ENCODE data around the gene ZNF492. TPM values are rescaled to one million over a fixed set of nuclear protein-coding genes. Genes with fewer than 3 reads are reported as not detected.

Gene ZNF492
- total RNA-seq, 1 experiment from 2014 or later, result not detected

DNA sequence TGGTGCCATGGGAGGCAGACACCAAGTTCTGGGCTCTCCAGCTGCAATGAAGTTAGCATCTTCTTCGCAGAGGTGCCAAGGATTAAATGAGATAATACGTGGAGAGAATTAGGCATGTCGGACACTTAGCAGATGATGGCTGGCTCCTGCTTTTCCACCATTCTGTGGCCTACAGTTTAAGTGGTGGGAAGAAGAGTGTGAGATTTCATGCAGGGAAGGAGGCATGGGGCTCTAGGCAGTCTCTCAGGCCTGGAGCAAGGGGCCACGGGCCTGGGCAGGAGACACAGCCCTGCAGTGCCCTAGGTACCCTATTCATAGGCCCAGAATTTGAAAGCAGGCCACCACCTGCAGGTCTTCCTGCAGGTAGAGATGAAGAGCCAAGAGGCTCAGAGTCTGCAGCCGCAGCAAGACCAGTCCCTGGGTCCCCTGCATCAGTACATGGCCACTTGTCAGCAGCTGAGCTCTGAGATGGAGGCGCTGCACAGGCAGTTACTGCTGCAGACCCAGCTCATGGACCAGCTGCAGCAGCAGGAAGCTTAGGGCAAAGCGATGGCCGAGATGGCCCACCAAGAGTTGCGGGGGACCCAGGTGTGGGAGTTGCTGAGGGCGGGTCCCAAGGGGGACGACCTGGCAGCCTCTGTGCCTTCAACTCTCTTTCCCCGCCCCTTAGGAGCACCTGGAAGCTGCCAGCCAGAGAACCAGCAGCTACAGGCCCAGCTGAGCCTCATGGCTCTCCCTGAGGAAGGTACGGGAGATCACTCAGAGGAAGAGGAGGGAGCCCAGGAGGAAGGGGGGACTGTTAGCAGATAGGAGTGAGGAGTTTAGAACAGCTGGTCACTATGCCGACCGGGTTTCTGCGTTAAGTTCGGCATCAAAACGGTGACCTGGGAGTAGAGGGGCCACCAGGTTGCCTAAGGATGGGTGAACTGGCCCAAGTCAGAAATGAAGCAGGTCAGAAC lies 33.2 kb upstream of the ZNF492 start:
- ChIA-PET CTCF (no interaction called here), POLR2A (no interaction called here)
- peaks cover 37% of the 10 kb centered on the region for H3K9me3 Mint-ChIP-seq (ENCODE audit: unreplicated experiment)
- H3K4me1 Mint-ChIP-seq (ENCODE audit: low read depth, unreplicated experiment), result no peaks in the 10 kb centered on the region
- Histone ChIP-seq H3K9me3 (no peaks in the 10 kb centered on the region), H3K4me3 (ENCODE audit: low read depth, low read length) (no peak overlapping the region), H3K4me1 (no peaks in the 10 kb centered on the region), H3K36me3 (ENCODE audit: control insufficient read depth, insufficient read depth, low read length) (no peaks in the 10 kb centered on the region), H3K27me3 (replicated peaks; ENCODE audit: control insufficient read depth, insufficient read depth, low read length) (no peaks in the 10 kb centered on the region)
- no TSS peak for BruUV-seq (replicated peaks)
- TF ChIP-seq, protein P1, sequence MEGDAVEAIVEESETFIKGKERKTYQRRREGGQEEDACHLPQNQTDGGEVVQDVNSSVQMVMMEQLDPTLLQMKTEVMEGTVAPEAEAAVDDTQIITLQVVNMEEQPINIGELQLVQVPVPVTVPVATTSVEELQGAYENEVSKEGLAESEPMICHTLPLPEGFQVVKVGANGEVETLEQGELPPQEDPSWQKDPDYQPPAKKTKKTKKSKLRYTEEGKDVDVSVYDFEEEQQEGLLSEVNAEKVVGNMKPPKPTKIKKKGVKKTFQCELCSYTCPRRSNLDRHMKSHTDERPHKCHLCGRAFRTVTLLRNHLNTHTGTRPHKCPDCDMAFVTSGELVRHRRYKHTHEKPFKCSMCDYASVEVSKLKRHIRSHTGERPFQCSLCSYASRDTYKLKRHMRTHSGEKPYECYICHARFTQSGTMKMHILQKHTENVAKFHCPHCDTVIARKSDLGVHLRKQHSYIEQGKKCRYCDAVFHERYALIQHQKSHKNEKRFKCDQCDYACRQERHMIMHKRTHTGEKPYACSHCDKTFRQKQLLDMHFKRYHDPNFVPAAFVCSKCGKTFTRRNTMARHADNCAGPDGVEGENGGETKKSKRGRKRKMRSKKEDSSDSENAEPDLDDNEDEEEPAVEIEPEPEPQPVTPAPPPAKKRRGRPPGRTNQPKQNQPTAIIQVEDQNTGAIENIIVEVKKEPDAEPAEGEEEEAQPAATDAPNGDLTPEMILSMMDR (IDR thresholded peaks at IDR 0.05; ENCODE audit: insufficient read depth in 1 of 2, low read depth in 1 of 2, low read length in 1 of 2, severe bottlenecking in 1 of 2, unreplicated experiment in 1 of 2), result no peak
- intact Hi-C loops (cut with micrococcal nuclease; ENCODE audit: unreplicated experiment), result no loop called here
- no peak overlapping the region for H3K4me3 Mint-ChIP-seq (ENCODE audit: unreplicated experiment)
- H3K36me3 Mint-ChIP-seq (ENCODE audit: insufficient read depth, unreplicated experiment), result no peaks in the 10 kb centered on the region
- no peaks in the 10 kb centered on the region for H3K27me3 Mint-ChIP-seq (ENCODE audit: insufficient read depth, unreplicated experiment)
- no peak for DNase-seq
- H3K27ac Mint-ChIP-seq (ENCODE audit: unreplicated experiment), result no peak overlapping the region

DNA sequence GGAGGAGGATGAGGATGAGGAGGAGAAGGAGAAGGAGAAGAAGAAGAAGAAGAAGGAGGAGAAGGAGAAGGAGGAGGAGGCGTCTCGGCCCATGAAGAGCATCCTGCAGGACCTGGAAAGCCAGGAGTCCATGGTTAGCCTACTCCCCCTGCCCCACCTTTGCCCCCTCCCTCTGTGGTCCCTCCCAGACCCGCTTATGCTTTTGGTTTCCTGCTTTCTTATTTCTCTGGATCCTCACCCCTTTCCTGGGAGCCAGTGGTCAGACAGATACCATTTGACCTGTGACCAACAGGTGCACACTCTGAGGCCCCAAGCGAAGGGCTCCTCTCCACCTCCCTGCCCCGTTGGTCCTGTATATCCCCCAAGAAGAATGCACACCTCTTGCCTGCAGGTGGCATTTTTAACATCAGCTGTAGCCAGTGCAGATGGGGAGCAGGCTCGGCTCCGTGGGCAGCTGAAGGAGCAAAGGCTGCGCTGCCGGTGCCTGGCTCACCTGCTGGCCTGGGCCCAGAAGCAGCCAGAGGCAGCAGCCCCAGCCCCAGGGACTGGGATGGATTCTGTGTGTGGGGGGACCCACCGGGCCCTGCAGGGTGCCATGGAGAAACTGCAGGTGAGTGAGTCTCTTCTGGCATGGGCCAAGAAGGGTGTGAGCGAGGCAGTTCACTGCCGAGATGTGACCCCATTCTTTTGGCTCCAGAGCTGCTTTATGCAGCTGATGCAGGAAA lies 32.1 kb upstream of the ZNF492 start:
- Histone ChIP-seq H3K9me3 (no peaks in the 10 kb centered on the region), H3K4me3 (ENCODE audit: low read depth, low read length) (no peak overlapping the region), H3K27me3 (replicated peaks; ENCODE audit: control insufficient read depth, insufficient read depth, low read length) (no peaks in the 10 kb centered on the region), H3K36me3 (ENCODE audit: control insufficient read depth, insufficient read depth, low read length) (no peaks in the 10 kb centered on the region), H3K4me1 (no peaks in the 10 kb centered on the region)
- no peaks in the 10 kb centered on the region for H3K4me1 Mint-ChIP-seq (ENCODE audit: low read depth, unreplicated experiment)
- H3K9me3 Mint-ChIP-seq (ENCODE audit: unreplicated experiment), result peaks cover 48% of the 10 kb centered on the region
- H3K4me3 Mint-ChIP-seq (ENCODE audit: unreplicated experiment), result no peak overlapping the region
- H3K27ac Mint-ChIP-seq (ENCODE audit: unreplicated experiment), result no peak overlapping the region
- no peaks in the 10 kb centered on the region for H3K27me3 Mint-ChIP-seq (ENCODE audit: insufficient read depth, unreplicated experiment)
- BruUV-seq (replicated peaks), result no TSS peak
- intact Hi-C loops (cut with micrococcal nuclease; ENCODE audit: unreplicated experiment), result no loop called here
- H3K36me3 Mint-ChIP-seq (ENCODE audit: insufficient read depth, unreplicated experiment), result no peaks in the 10 kb centered on the region
- ChIA-PET POLR2A (no interaction called here), CTCF (no interaction called here)
- TF ChIP-seq, protein P1 (IDR thresholded peaks at IDR 0.05; ENCODE audit: insufficient read depth in 1 of 2, low read depth in 1 of 2, low read length in 1 of 2, severe bottlenecking in 1 of 2, unreplicated experiment in 1 of 2), result no peak
- no peak for DNase-seq

DNA sequence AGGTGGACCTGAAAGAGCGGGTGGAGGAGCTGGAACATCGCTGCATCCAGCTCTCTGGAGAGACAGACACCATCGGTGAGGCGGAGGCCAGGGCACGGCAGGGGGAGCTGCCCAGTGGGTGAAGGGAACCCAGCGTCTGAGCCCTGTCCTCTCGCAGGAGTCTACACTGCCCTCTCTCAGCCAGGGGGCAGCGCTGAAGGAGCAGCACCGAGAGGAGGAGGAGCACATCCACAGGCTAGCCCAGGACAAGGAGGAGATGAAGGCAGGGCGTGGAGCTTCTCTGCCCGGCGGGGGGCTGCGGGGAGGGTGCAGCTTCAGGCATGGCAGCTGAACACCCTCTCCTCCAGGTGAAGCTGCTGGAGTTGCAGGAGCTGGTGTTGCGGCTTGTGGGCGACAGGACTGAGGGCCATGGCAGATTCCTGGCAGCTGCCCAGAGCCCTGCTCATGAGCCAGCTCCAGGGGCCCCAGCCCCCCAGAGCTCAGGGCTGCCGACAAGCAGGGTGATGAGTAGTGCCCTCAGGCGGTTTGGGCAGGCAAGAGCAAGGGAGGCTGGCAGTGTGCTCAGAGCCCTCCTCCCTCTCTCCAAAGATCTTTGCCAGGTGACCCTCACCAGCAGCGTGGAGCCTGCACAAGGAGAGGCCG lies 31.4 kb upstream of the ZNF492 start:
- intact Hi-C loops (cut with micrococcal nuclease; ENCODE audit: unreplicated experiment), result no loop called here
- Histone ChIP-seq H3K9me3 (no peaks in the 10 kb centered on the region), H3K4me1 (no peaks in the 10 kb centered on the region), H3K27me3 (replicated peaks; ENCODE audit: control insufficient read depth, insufficient read depth, low read length) (no peaks in the 10 kb centered on the region), H3K36me3 (ENCODE audit: control insufficient read depth, insufficient read depth, low read length) (no peaks in the 10 kb centered on the region), H3K4me3 (ENCODE audit: low read depth, low read length) (no peak overlapping the region)
- CTCF ChIA-PET, result no interaction called here
- no peaks in the 10 kb centered on the region for H3K4me1 Mint-ChIP-seq (ENCODE audit: low read depth, unreplicated experiment)
- POLR2A ChIA-PET, result no interaction called here
- DNase-seq, result no peak
- TF ChIP-seq, protein P1 (IDR thresholded peaks at IDR 0.05; ENCODE audit: insufficient read depth in 1 of 2, low read depth in 1 of 2, low read length in 1 of 2, severe bottlenecking in 1 of 2, unreplicated experiment in 1 of 2), result no peak
- no TSS peak for BruUV-seq (replicated peaks)
- H3K9me3 Mint-ChIP-seq (ENCODE audit: unreplicated experiment), result peaks cover 49% of the 10 kb centered on the region
- no peaks in the 10 kb centered on the region for H3K27me3 Mint-ChIP-seq (ENCODE audit: insufficient read depth, unreplicated experiment)
- H3K27ac Mint-ChIP-seq (ENCODE audit: unreplicated experiment), result no peak overlapping the region
- no peak overlapping the region for H3K4me3 Mint-ChIP-seq (ENCODE audit: unreplicated experiment)
- no peaks in the 10 kb centered on the region for H3K36me3 Mint-ChIP-seq (ENCODE audit: insufficient read depth, unreplicated experiment)
